GM23338 (cell line): ENCODE data around the gene ATXN7L1. TPM values are rescaled to one million over a fixed set of nuclear protein-coding genes. Genes with fewer than 3 reads are reported as not detected.

ENCODE experiments used
- ATAC-seq: fragments of 200-7000 bp; cut with Tn5 transposase; 3 replicates; pipeline ENCODE4 v1.9.1; 2020
- DNase-seq: peaks from one replicate; pipeline ENCODE4 v3.0.0-alpha.2; 2015; ENCODE audit warnings: low spot score
- H2AFZ ChIP-seq: fragments of 200-600 bp; sonication (generic); 2 replicates; pipeline ENCODE4 v1.8.0; 2016; ENCODE audit warnings: antibody characterized with exemption, mild to moderate bottlenecking, moderate library complexity
- H3F3A ChIP-seq: fragments of 200-600 bp; sonication (generic); replicated peaks from 2 replicates; pipeline ENCODE4 v1.8.0; 2017; ENCODE audit warnings: antibody characterized with exemption, mixed run types, low read depth
- H3K27ac ChIP-seq: fragments of 200-600 bp; sonication (generic); 2 replicates; pipeline ENCODE4 v1.6.1; 2016; ENCODE audit warnings: low read depth
- H3K27me3 ChIP-seq: fragments of 200-600 bp; sonication (generic); 2 replicates; pipeline ENCODE4 v1.8.0; 2016; ENCODE audit warnings: mild to moderate bottlenecking, mixed run types, moderate library complexity; ENCODE audit not compliant: insufficient read depth
- H3K36me3 ChIP-seq: fragments of 200-600 bp; sonication (generic); 2 replicates; pipeline ENCODE4 v1.8.0; 2016; ENCODE audit warnings: mild to moderate bottlenecking; ENCODE audit not compliant: insufficient read depth
- H3K4me1 ChIP-seq: fragments of 200-600 bp; sonication (generic); 2 replicates; pipeline ENCODE4 v1.8.0; 2016; ENCODE audit warnings: mild to moderate bottlenecking, moderate library complexity; ENCODE audit not compliant: insufficient read depth
- H3K4me2 ChIP-seq: fragments of 200-600 bp; sonication (generic); 2 replicates; pipeline ENCODE4 v1.7.1; 2017; ENCODE audit warnings: mixed run types
- H3K4me3 ChIP-seq: fragments of 200-600 bp; sonication (generic); 2 replicates; pipeline ENCODE4 v1.6.1; 2016; ENCODE audit warnings: mixed run types
- H3K79me2 ChIP-seq: fragments of 200-600 bp; sonication (generic); replicated peaks from 2 replicates; pipeline ENCODE4 v1.8.0; 2017; ENCODE audit warnings: mild to moderate bottlenecking; ENCODE audit not compliant: insufficient read depth
- H3K9me2 ChIP-seq: fragments of 200-600 bp; sonication (generic); 2 replicates; pipeline ENCODE4 v1.8.0; 2017; ENCODE audit not compliant: insufficient read depth
- H4K20me1 ChIP-seq: fragments of 200-600 bp; sonication (generic); replicated peaks from 2 replicates; pipeline ENCODE4 v1.8.0; 2017; ENCODE audit warnings: mild to moderate bottlenecking; ENCODE audit not compliant: insufficient read depth
- H3K27ac Mint-ChIP-seq: 2 replicates; pipeline ENCODE4 v1.8.0; 2020; ENCODE audit warnings: inconsistent platforms, mild to moderate bottlenecking, moderate library complexity, mixed read lengths
- H3K27me3 Mint-ChIP-seq: 3 replicates; pipeline ENCODE4 v1.8.0; 2022; ENCODE audit warnings: low read depth, mild to moderate bottlenecking, moderate library complexity, mixed read lengths, inconsistent platforms; ENCODE audit not compliant: insufficient read depth, poor library complexity
- H3K36me3 Mint-ChIP-seq: 3 replicates; pipeline ENCODE4 v1.8.0; 2021; ENCODE audit warnings: low read depth, mild to moderate bottlenecking, inconsistent platforms, moderate library complexity, mixed read lengths
- H3K4me1 Mint-ChIP-seq: 3 replicates; pipeline ENCODE4 v1.8.0; 2020; ENCODE audit warnings: mild to moderate bottlenecking, inconsistent platforms, mixed read lengths
- H3K4me3 Mint-ChIP-seq: 3 replicates; pipeline ENCODE4 v1.8.0; 2021; ENCODE audit warnings: moderate library complexity, mild to moderate bottlenecking, inconsistent platforms, mixed read lengths
- H3K9me3 Mint-ChIP-seq: 3 replicates; pipeline ENCODE4 v1.8.0; 2020; ENCODE audit warnings: moderate library complexity, mild to moderate bottlenecking, inconsistent platforms, mixed read lengths
- CREB1 ChIP-seq: fragments of 250-450 bp; sonication (Bioruptor Pico); IDR thresholded peaks from 2 replicates; pipeline ENCODE4 v1.5.0; 2020; ENCODE audit warnings: low read depth, mild to moderate bottlenecking, moderate library complexity
- EZH2 ChIP-seq: fragments of 200-600 bp; sonication (generic); IDR thresholded peaks from one replicate; pipeline ENCODE4 v1.8.0; 2017; ENCODE audit warnings: antibody characterized with exemption, mild to moderate bottlenecking, low read depth; ENCODE audit not compliant: unreplicated experiment
- EZH2phosphoT487 ChIP-seq: fragments of 200-600 bp; sonication (generic); IDR thresholded peaks from one replicate; pipeline ENCODE4 v1.8.1; 2018; ENCODE audit warnings: antibody characterized with exemption; ENCODE audit not compliant: unreplicated experiment
- JUNB ChIP-seq: IDR thresholded peaks from one replicate; pipeline ENCODE4 v1.6.1; 2016; ENCODE audit warnings: antibody characterized with exemption; ENCODE audit not compliant: unreplicated experiment
- STAT1 ChIP-seq: IDR thresholded peaks from one replicate; pipeline ENCODE4 v1.6.1; 2016; ENCODE audit warnings: antibody characterized with exemption; ENCODE audit not compliant: unreplicated experiment
- ZNF114 ChIP-seq: fragments of 250-450 bp; sonication (Bioruptor Pico); IDR thresholded peaks from 2 replicates; pipeline ENCODE4 v1.5.0; 2020; ENCODE audit warnings: mild to moderate bottlenecking, moderate library complexity
- ZNF331 ChIP-seq: fragments of 250-450 bp; sonication (Bioruptor Pico); IDR thresholded peaks from 2 replicates; pipeline ENCODE4 v1.5.0; 2020; ENCODE audit warnings: low read depth, mild to moderate bottlenecking, moderate library complexity
- polyA plus RNA-seq: library from polyadenylated mRNA; unstranded; fragments of >200 nt; fragmentation: Nextera tagmentation; extraction: Ambion mirVana; gene quantifications from 2 replicates; pipeline ENCODE4 v1.2.1, GENCODE V29; 2016
- total RNA-seq: library from RNA; depleted of rRNA; stranded (reverse); fragments of >200 nt; shearing (Covaris generic); gene quantifications from 2 replicates; pipeline ENCODE4 v1.2.3, GENCODE V29; 2014
- TF ChIP-seq, protein P1 (sequence below): IDR thresholded peaks from 2 replicates; pipeline ENCODE4 v1.6.1; 2016; ENCODE audit warnings: antibody characterized with exemption
- TF ChIP-seq, protein P2 (sequence below), 2 experiments: fragments of 200-600 bp in 1 of 2; sonication (generic) in 1 of 2; conservative IDR thresholded peaks; 2 replicates each; pipeline versions ENCODE4 v1.5.1 to v1.6.1; 2016 to 2017; ENCODE audit warnings: antibody characterized with exemption in 2 of 2, low read depth in 2 of 2, mild to moderate bottlenecking in 2 of 2, moderate library complexity in 1 of 2
- TF ChIP-seq, protein P3 (sequence below): IDR thresholded peaks from one replicate; pipeline ENCODE4 v1.6.1; 2018; ENCODE audit warnings: antibody characterized with exemption; ENCODE audit not compliant: unreplicated experiment
- TF ChIP-seq, protein P4 (sequence below): fragments of 250-450 bp; sonication (Bioruptor Pico); IDR thresholded peaks from 2 replicates; pipeline ENCODE4 v1.5.0; 2020; ENCODE audit warnings: mild to moderate bottlenecking, moderate library complexity

ATXN7L1 gene
- total and polyA plus RNA-seq, 2 experiments from 2014 or later = 22.8 to 29.8 TPM

DNA sequence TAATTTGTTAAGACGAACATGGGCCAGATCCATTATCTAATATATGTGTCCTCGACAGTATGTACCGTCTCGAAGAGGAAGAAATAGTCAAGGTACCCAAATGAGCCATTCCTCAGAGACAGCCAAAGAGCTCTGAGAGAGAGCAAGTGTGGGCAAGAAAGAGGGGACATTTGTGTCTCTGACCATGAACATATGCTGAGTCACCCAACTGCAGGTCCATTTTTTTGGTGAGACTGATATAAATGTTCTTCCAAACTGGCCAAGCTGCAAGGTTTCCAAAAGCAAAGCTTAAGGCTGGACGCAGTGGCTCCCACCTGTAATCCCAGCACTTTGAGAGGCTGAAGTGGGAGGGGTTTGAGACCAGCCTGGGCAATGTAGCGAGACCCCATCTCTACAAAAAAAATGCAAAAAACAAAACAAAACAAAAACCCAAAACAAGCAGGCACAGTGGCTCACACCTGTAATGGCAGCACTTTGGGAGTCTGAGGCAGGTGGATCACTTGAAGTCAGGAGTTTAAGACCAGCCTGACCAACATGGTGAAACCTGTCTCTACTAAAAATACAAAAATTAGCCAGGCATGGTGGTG is 26.0 kb upstream of the ATXN7L1 start (continued):
- TF ChIP-seq ZNF114 (CRISPR knock-in tag) = no peak
- TF ChIP-seq, protein P1, sequence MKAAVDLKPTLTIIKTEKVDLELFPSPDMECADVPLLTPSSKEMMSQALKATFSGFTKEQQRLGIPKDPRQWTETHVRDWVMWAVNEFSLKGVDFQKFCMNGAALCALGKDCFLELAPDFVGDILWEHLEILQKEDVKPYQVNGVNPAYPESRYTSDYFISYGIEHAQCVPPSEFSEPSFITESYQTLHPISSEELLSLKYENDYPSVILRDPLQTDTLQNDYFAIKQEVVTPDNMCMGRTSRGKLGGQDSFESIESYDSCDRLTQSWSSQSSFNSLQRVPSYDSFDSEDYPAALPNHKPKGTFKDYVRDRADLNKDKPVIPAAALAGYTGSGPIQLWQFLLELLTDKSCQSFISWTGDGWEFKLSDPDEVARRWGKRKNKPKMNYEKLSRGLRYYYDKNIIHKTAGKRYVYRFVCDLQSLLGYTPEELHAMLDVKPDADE = no peak

DNA sequence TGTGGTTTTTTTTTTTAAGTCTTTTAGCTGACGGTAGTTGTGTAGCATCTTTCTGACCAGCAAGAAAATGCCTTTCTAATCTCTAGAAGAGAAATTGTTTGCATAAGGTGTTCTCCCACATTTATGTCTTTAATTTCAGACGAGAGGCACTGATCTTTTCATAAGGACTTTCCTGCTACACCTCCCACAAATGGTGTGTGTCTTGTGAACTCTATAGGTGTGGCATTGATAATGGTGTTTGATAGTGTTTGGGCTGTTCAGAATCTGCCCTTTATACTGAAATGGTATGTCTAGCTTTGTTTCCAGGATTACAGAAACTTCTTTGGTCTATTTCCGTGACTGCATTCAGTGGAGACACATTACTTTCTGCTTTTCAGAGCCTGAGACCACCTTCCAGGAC is 21.6 kb upstream of the ATXN7L1 start:
- H3K4me3 Mint-ChIP-seq = no peak overlapping the region
- Histone ChIP-seq H2AFZ (no peak overlapping the region), H4K20me1 (no peaks in the 10 kb centered on the region), H3K4me1 (no peaks in the 10 kb centered on the region), H3K36me3 (no peaks in the 10 kb centered on the region), H3K79me2 (peaks cover 15% of the 10 kb centered on the region), H3K27ac (no peak overlapping the region), H3K4me3 (no peak overlapping the region), H3K9me2 (no peaks in the 10 kb centered on the region), H3K4me2 (no peak overlapping the region), H3F3A (no peaks in the 10 kb centered on the region), H3K27me3 (no peaks in the 10 kb centered on the region)
- H3K27ac Mint-ChIP-seq = no peak overlapping the region
- DNase-seq (no peak), ATAC-seq (no peak)
- H3K27me3 Mint-ChIP-seq = no peaks in the 10 kb centered on the region
- no peaks in the 10 kb centered on the region for H3K9me3 Mint-ChIP-seq
- peaks cover 7% of the 10 kb centered on the region for H3K4me1 Mint-ChIP-seq
- peaks cover 3% of the 10 kb centered on the region; the same call in 2 of the 3 replicates for H3K36me3 Mint-ChIP-seq
- TF ChIP-seq STAT1 (no peak), ZNF114 (CRISPR knock-in tag) (no peak), JUNB (no peak), ZNF331 (CRISPR knock-in tag) (no peak), CREB1 (CRISPR knock-in tag) (no peak), EZH2 (no peak), EZH2phosphoT487 (no peak)
- TF ChIP-seq, protein P2, sequence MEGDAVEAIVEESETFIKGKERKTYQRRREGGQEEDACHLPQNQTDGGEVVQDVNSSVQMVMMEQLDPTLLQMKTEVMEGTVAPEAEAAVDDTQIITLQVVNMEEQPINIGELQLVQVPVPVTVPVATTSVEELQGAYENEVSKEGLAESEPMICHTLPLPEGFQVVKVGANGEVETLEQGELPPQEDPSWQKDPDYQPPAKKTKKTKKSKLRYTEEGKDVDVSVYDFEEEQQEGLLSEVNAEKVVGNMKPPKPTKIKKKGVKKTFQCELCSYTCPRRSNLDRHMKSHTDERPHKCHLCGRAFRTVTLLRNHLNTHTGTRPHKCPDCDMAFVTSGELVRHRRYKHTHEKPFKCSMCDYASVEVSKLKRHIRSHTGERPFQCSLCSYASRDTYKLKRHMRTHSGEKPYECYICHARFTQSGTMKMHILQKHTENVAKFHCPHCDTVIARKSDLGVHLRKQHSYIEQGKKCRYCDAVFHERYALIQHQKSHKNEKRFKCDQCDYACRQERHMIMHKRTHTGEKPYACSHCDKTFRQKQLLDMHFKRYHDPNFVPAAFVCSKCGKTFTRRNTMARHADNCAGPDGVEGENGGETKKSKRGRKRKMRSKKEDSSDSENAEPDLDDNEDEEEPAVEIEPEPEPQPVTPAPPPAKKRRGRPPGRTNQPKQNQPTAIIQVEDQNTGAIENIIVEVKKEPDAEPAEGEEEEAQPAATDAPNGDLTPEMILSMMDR (conservative IDR thresholded peaks at IDR 0.05; ENCODE audit: low read depth in 2 of 2) = no peak
- TF ChIP-seq, protein P3, sequence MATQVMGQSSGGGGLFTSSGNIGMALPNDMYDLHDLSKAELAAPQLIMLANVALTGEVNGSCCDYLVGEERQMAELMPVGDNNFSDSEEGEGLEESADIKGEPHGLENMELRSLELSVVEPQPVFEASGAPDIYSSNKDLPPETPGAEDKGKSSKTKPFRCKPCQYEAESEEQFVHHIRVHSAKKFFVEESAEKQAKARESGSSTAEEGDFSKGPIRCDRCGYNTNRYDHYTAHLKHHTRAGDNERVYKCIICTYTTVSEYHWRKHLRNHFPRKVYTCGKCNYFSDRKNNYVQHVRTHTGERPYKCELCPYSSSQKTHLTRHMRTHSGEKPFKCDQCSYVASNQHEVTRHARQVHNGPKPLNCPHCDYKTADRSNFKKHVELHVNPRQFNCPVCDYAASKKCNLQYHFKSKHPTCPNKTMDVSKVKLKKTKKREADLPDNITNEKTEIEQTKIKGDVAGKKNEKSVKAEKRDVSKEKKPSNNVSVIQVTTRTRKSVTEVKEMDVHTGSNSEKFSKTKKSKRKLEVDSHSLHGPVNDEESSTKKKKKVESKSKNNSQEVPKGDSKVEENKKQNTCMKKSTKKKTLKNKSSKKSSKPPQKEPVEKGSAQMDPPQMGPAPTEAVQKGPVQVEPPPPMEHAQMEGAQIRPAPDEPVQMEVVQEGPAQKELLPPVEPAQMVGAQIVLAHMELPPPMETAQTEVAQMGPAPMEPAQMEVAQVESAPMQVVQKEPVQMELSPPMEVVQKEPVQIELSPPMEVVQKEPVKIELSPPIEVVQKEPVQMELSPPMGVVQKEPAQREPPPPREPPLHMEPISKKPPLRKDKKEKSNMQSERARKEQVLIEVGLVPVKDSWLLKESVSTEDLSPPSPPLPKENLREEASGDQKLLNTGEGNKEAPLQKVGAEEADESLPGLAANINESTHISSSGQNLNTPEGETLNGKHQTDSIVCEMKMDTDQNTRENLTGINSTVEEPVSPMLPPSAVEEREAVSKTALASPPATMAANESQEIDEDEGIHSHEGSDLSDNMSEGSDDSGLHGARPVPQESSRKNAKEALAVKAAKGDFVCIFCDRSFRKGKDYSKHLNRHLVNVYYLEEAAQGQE = no peak
- TF ChIP-seq, protein P4, sequence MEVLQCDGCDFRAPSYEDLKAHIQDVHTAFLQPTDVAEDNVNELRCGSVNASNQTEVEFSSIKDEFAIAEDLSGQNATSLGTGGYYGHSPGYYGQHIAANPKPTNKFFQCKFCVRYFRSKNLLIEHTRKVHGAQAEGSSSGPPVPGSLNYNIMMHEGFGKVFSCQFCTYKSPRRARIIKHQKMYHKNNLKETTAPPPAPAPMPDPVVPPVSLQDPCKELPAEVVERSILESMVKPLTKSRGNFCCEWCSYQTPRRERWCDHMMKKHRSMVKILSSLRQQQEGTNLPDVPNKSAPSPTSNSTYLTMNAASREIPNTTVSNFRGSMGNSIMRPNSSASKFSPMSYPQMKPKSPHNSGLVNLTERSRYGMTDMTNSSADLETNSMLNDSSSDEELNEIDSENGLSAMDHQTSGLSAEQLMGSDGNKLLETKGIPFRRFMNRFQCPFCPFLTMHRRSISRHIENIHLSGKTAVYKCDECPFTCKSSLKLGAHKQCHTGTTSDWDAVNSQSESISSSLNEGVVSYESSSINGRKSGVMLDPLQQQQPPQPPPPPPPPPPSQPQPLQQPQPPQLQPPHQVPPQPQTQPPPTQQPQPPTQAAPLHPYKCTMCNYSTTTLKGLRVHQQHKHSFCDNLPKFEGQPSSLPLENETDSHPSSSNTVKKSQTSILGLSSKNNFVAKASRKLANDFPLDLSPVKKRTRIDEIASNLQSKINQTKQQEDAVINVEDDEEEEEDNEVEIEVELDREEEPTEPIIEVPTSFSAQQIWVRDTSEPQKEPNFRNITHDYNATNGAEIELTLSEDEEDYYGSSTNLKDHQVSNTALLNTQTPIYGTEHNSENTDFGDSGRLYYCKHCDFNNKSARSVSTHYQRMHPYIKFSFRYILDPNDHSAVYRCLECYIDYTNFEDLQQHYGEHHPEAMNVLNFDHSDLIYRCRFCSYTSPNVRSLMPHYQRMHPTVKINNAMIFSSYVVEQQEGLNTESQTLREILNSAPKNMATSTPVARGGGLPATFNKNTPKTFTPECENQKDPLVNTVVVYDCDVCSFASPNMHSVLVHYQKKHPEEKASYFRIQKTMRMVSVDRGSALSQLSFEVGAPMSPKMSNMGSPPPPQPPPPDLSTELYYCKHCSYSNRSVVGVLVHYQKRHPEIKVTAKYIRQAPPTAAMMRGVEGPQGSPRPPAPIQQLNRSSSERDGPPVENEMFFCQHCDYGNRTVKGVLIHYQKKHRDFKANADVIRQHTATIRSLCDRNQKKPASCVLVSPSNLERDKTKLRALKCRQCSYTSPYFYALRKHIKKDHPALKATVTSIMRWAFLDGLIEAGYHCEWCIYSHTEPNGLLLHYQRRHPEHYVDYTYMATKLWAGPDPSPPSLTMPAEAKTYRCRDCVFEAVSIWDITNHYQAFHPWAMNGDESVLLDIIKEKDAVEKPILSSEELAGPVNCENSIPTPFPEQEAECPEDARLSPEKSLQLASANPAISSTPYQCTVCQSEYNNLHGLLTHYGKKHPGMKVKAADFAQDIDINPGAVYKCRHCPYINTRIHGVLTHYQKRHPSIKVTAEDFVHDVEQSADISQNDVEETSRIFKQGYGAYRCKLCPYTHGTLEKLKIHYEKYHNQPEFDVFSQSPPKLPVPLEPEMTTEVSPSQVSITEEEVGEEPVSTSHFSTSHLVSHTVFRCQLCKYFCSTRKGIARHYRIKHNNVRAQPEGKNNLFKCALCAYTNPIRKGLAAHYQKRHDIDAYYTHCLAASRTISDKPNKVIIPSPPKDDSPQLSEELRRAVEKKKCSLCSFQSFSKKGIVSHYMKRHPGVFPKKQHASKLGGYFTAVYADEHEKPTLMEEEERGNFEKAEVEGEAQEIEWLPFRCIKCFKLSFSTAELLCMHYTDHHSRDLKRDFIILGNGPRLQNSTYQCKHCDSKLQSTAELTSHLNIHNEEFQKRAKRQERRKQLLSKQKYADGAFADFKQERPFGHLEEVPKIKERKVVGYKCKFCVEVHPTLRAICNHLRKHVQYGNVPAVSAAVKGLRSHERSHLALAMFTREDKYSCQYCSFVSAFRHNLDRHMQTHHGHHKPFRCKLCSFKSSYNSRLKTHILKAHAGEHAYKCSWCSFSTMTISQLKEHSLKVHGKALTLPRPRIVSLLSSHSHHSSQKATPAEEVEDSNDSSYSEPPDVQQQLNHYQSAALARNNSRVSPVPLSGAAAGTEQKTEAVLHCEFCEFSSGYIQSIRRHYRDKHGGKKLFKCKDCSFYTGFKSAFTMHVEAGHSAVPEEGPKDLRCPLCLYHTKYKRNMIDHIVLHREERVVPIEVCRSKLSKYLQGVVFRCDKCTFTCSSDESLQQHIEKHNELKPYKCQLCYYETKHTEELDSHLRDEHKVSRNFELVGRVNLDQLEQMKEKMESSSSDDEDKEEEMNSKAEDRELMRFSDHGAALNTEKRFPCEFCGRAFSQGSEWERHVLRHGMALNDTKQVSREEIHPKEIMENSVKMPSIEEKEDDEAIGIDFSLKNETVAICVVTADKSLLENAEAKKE (CRISPR knock-in tag) = no peak
- TF ChIP-seq, protein P1 = no peak
